NCI-H187 treated with DMSO at 0.1 percent for 48 hours (cell line): Measurements from ENCODE around the gene PMFBP1.

ENCODE experiments used
- DNase-seq: peaks from one replicate; lab custom pipeline; 2025; lab: John Stamatoyannopoulos, UW

The PMFBP1 gene

GRCh38 chr16:72188541-72188940, 16.6 kb upstream of the PMFBP1 start:
- DNase-seq: no peak

GRCh38 chr16:72187551-72187950, 15.6 kb upstream of the PMFBP1 start:
- DNase-seq: no peak

GRCh38 chr16:72182976-72183375, 11.0 kb upstream of the PMFBP1 start:
- no peak for DNase-seq

- no peak for DNase-seq
Observed at GRCh38 chr16:72179204-72179970, 7.4 kb upstream of the PMFBP1 start.

- DNase-seq: no peak
Observed at GRCh38 chr16:72174726-72175125, 2.8 kb upstream of the PMFBP1 start.

- DNase-seq: no peak
Observed at GRCh38 chr16:72173997-72174396, 2.0 kb upstream of the PMFBP1 start.

GRCh38 chr16:72171236-72171635, 719 bp downstream of the PMFBP1 start:
- no peak for DNase-seq

- no peak for DNase-seq
Observed at GRCh38 chr16:72169708-72170107, 2.2 kb downstream of the PMFBP1 start.

- no peak for DNase-seq
Observed at GRCh38 chr16:72168365-72168764, 3.6 kb downstream of the PMFBP1 start.

- DNase-seq: no peak
Observed at GRCh38 chr16:72166954-72167561, 4.9 kb downstream of the PMFBP1 start.

- DNase-seq: no peak
Observed at GRCh38 chr16:72166151-72166550, 5.8 kb downstream of the PMFBP1 start.

- no peak for DNase-seq
Observed at GRCh38 chr16:72164691-72165090, 7.3 kb downstream of the PMFBP1 start.

GRCh38 chr16:72162105-72162692, 9.8 kb downstream of the PMFBP1 start:
- DNase-seq: no peak

- no peak for DNase-seq
Observed at GRCh38 chr16:72159801-72160200, 12.2 kb downstream of the PMFBP1 start.

GRCh38 chr16:72159386-72159785, 12.6 kb downstream of the PMFBP1 start:
- DNase-seq: no peak

GRCh38 chr16:72149676-72150464, 22.1 kb downstream of the PMFBP1 start:
- no peak for DNase-seq

GRCh38 chr16:72142476-72142875, 29.5 kb downstream of the PMFBP1 start:
- no peak for DNase-seq

GRCh38 chr16:72139908-72140307, 32.0 kb downstream of the PMFBP1 start:
- DNase-seq: no peak

GRCh38 chr16:72138064-72138572, 33.8 kb downstream of the PMFBP1 start:
- DNase-seq: no peak

- no peak for DNase-seq
Observed at GRCh38 chr16:72137380-72138063, 34.4 kb downstream of the PMFBP1 start.

GRCh38 chr16:72134507-72134906, 37.4 kb downstream of the PMFBP1 start:
- DNase-seq: no peak

GRCh38 chr16:72132726-72133125, 39.2 kb downstream of the PMFBP1 start:
- no peak for DNase-seq
